CD4-positive, alpha-beta T cell treated with Interferon alpha-2 for 1 hour (primary cell): Measurements from ENCODE around the gene SLC6A6.
"Not testable (repeated sequence)": the region's sequence is repeated elsewhere in the genome, so short reads cannot be mapped to it uniquely, and the experiment has no call there.

Experiments
- DNase-seq, 2 donors: peaks; one replicate each; pipeline ENCODE4 v3.0.0-alpha.2; 2020 to 2022

Gene SLC6A6

DNA sequence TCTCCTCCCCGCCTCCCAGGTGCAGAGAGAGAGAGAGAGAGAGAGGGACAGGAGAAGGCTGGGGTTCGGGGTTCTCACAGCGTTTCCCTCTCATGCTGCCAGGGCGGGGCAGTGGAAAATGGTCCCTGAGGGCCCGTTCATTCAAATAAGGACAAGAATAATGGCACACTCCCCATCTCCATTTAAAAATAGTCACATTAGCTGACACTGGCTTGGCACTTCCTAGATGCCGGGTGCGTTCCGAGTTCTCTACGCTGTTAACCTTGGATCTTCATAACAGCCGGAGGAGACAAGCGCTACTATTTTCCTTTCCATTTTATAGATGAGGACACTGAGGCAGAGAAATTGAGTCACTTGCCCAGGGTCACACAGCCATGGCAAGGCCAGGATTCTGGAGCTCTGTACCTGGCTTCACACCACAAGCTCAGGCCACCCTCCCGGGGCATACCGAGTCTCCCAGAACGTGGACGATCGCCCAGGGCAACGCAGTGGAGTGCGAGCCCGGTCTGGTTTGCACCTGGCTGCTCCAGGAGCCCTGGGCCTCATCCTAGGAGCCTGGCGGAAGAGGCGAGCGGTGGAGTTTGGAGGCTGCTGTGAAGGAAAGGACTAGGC is 608 bp upstream of the SLC6A6 start:
- DNase-seq = no peak

DNA sequence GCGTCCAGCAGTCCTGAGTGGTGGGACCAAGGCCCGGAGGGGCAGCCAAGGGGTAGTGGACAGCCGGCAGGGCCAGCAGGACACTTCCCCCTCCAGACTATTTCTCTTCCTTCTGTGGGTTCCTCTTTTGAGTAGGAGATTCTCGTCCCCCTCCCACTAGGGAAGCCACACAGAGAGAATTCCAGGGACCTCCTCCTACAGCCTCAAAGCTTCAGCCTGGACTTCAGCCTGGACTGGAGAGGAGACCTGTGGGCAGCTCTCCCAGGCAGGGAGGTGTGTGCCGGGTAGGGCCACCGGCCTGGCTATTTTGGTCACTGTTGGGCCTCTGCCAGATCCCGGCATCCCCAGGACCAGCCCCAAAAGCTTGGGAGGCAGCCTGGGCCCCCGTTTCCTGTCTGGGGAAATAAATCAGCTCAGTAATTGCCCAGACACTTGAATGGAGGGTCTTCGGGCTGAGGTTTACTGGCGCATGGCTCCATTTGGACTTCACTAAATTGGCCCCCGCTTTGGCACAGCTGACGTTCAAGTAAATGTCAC is 1.3 kb downstream of the SLC6A6 start:
- DNase-seq = no peak

DNA sequence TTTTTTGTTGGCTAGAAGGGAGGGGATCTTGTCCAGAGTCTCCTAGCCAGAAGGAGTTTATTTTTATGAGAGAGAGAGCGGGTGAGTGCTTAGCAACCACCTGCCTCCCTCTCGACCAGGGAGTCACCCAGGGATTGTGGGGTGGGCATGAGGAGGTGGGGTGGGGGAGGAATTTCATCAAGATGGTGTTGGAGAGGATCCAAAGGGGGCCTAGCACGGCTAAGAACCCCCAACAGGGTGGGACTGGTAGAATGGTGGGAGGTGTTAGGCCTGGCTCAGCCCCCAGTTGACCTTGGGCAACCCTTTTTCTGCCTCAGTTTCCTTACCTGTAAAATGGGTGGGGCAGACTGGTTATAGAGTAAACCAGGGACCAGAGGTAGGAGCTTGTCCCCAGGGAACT is 1.8 kb downstream of the SLC6A6 start:
- DNase-seq = no peak

DNA sequence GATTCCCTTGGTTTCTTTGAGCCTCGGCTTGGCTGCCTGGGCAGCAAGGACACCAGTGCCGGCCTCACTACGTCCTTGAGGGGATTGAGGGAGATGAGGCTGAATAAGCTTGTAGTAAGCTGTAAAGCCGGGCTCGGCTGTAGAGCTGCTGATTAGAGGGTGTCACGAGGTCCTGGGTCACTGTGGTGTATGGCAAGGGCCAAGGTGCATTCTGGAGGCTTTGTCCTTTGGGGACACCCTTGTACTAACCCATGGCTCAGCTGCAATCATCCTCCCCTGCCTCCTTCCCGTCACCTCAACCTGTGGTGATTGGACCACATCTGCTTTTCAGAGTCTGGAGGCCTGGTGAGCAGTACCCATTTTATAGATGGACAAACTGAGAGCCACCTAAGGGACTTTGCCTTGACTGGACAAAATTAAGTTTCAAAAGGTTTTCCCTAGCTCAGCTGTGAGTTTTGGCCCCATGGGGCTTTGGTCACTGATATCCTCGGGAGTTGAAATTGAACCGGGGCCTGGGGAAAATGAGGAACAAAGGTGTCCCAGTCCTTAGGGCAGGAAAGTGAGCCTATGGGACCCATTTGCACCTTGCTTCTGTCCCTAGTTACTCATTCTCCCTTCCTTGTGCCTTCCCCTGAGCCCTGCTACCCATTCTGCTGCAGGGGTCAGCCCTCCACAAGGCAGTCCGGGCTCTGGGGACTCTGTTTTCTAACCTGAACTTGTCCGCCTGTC is 2.4 kb downstream of the SLC6A6 start:
- no peak for DNase-seq

DNA sequence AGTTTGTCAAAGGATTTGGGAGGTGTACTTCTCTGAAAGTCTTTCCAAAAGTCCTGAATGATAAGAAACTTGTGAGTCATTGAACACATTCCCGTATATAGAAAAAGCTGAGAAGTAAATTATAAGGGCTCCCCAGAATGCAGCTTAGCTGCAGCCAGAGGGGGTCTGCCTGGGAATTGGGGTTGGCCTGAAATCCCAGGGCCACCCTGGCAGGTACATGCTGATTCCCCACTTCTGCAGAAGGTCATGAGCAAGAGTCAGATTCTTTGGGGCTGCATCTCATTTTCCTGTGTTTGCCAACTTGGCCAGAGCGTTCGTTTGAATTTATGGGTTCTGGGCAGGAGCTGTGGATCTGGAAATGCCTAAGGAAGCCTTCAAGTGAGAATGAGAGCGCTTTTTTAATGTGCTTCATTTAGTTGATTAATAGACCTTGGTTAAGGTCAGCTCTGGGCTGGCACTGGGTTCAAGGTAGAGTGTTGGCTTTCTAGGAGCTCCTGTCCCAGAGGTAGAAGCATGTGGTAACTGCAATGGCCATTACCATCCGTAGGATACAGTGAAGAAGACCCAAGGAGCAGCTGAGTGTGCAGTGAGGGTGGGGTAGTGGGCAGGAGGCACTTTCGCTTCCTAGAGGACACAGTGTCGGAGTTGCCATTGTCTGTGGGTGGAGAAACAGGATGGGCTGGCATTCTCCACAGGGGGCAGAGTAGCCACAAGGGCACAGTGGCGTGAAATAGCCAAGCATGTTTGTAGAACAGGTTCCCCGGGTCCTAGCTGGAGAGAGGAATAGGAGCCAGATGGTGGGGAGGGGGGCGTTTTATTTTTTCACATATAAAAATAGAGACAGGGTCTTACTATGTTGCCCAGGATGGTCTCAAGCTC is 3.2 kb downstream of the SLC6A6 start:
- DNase-seq = no peak

DNA sequence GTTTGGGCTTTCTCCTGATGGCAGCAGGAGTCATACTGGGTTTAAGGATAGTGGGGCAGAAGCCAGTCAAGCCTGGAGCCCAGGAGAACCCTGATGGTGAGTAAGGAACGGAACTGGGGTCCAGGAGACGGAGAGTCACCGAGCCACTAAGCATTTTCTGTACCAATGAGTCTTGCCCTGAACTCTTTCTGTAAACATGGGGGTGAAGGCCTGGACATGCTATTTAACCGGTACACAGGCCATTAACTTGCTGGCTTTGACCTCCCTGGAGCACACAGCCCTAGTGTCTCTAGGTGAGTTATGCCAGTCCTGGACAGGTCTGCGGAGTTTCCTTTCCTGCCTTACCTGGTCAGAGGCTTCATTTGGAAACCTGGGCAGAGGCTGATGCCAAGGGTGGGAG is 3.9 kb downstream of the SLC6A6 start:
- DNase-seq = no peak

DNA sequence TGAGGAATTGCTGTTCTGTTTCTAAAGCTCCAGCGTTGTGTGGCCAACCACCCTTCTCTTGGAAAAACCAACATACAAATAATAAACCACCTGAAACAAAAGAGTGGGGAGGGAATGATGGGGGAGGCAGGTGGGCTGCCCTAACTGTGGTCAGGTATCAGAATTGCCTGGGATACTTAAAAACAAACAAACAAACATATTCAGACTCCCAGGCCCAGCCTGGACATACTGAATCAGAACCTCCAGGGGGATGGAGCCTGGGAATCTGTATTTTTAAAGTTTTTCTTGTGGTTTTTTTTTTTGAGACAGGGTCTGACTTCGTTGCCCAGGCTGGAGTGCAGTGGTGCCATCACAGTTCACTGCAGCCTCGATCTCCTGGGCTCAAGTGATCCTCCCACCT is 4.4 kb downstream of the SLC6A6 start:
- DNase-seq = no peak

DNA sequence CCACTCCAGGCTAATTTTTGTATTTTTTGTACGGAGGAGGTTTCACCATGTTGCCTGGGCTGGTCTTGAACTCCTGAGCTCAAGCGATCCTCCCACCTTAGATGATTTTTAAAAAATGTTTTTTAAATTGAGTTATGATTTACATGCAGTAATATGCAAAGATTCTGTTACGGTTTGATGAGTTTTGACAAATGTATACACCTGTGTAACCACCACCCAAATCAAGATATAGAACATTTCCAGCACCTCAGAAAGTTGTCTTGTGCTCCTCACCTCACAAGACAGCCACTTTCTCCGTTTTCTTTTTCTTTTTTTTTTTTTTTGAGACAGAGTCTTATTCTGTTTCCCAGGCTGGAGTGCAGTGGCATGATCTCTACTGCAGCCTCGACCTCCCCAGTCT is 4.8 kb downstream of the SLC6A6 start:
- DNase-seq = no peak

DNA sequence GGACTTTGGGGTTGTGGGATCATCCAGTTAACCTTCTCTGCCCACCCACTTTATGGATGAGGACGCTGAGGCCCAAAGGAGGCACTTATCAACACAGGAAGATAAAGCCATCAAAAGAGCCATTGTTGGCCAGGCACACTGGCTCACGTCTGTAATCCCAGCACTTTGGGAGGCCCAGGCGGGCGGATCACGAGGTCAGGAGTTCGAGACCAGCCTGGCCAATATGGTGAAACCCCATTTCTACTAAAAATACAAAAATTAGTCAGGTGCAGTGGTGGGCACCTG is 7.3 kb downstream of the SLC6A6 start:
- DNase-seq = not testable (repeated sequence)

DNA sequence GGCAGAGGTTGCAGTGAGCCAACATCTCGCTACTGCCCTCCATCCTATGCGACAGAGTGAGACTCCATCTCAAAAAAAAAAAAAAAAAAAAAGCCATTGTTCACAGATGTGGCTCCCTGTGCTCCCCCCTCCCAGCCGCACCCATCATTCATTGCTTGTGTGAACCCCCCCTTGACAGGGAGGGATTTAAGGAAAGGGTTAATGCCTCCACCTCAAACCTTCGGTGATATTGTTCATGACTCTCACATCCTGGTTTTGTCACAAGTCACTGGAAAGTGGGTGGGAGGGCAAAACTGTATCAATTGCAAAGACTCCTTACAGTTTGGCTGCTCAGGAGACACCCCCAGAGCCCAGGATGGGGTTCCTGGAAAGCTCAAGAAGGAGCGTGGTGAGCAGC is 7.7 kb downstream of the SLC6A6 start:
- no peak for DNase-seq

DNA sequence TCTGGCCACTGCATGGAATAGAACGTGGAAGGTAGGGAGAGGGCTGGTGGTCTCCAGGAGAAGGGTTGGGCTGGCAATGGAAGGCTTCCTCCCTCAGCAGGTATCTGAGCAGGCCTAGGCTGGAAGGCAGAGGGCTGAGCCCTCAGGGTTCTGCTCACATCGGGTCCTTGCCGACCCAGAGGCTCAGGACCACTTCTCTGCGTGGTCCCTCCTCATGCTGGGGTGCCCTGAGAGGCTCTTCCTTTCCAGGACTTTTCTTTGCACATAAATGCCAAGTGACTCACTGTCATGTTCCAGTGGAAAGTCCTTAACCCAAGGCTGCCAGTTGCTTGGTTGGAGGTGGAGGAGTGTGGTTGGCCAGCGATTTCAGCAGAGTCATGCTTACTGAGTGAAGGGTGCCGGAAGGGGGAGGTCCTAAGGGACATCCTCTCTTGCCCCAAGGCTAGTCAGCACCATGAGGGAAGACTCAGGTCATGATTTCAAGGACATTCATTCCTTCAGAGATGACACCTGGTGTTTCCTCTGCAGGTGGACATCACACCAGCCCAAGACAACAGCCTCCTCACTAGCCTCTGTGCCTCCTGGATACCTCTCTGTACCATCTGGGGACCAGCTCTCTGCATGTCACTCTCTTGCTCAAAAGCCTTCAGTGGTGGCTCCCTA is 8.2 kb downstream of the SLC6A6 start:
- DNase-seq = peak in 1 of 2 donors; percentile 74

DNA sequence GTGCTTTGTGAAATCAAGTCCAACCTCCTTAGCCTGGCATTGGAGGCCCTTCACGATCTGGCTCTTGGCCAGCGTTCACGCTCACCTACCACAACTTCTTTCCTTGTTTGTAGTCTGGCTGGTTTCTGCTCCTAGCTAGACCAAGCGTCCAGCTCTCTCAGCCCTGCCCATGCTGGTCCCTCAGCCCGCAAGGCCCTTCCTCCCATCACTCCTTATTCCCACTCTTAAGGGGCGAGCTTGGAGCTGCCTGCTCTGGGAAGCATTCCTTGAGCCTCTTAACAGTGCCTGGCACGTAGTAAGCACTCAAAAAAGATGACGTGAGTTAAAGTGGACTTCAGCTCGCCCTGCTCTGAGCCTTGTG is 8.7 kb downstream of the SLC6A6 start:
- no peak for DNase-seq

DNA sequence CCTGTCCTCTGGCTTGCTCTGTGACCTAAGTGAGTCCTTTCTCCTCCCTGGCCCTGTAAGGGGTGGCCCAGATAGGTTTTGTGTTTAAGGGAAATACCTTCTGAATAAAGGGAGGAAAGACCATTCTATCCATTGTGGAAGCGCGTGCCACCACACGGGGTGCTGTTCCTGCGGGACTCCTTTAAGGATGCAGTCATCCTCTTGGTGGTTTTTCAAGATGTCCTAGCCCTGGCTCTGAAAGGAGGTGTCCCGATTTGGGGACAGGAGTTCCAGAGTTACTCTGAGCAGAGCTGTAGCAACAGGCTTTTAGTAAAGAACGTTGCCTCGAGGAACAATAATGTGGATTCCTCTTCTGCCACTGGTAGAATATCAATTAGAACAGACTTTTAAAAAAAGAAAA is 9.6 kb downstream of the SLC6A6 start:
- DNase-seq = no peak

DNA sequence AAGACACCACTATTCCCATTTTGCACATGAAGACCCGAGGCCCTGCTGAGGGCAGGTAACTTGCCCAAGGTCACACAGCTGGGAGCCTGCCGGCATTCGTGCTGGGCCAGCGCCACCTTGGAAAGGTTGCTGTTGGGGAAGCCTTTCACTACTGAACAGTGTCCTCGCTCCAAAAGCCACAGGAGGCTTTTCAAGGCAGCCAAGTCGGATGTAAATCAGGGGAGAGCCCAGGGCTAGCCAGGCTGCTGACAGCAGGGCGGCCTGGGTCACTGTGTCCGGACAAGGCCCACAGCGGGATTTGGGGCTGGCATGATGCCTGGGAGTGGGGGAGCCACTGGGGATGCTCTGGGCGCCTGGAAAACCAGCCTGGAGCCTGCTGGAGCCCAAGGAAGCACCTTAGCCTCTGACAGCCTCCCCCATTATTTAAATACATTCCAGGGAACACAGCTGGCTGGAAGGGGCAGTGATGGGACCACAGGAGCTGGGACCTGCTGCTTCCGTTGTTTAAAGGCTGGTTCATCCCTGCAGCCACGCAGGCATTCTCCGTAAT is 10.5 kb downstream of the SLC6A6 start:
- no peak for DNase-seq

DNA sequence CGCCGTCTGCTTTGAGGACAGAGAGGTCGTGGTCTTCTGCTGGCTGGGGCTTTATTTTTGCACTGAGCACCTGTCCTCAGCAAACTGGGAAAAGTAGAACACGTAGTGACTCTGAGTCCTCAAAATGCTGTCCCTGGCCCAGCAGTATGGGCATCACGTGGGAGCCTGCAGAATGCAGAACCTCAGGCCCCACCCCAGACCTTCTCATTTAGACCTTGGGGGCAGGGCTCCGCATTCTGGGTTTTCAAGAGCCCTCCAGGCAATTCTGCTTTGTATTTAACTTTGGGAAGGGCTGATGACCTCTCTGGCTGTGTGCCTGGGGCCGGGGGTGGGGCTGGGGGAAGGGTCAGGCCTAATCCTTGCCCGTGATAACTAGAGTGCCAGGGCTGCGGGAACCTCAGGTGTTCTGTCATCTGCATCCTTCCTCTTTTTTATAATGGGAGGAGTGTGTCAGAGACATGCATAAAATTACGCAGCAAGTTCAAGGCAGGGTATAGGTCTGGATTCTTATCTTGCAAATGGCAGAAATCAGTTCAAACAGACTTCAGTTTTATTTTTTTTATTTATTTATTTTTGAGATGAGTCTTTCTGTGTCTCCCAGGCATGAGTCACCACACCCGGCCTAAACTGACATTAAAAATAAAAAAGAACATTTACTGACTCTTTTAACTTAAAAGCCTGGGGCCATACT is 11.1 kb downstream of the SLC6A6 start:
- no peak for DNase-seq

DNA sequence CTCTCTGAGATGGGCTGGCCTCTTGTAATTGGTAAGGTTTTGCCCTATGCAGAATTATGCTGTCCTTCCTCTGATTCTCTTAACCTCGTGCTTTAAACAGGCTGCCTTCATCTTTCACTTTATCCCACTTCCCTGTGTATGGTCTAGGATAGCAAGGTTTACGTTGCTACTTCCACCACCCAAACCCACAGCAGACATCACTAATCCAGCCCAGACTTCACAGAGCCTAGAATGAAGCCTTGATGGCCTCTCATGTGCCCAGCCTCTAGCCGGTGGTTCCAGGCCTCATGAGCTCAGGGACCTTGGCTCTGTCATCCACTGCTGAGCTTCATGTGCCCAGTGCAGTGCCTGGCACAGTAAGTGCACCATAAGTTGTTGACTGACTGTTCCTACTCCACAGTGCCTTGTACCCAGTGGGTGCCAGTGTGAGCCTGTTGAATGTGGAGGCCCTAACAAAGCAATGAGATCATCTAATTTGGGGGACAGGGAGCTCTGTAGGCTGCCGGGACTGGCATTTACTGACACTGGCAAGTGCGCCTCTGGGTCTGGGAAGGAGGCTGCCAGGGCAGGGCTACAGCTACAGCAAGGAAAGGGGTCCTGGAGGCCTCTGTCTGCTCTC is 12.5 kb downstream of the SLC6A6 start:
- DNase-seq = no peak

DNA sequence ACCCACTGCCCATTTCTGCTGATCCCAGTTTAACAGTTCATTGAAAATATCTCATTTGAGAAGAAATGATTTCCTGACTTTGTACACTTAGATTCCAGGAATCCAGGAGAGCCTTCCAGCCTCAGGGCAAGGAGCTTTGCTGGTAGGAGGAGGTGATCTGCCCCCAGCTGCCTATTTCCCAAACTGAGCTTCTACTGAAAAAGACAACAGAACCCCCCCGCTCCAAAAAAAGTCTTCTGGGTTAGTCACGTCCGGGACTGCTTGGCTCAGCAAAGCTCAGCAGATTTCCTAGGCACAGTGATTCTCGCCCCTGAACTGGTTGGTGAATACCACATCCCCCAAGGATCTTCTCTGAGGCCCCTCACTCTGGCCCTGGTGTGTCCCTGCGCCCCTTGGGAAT is 13.1 kb downstream of the SLC6A6 start:
- no peak for DNase-seq

DNA sequence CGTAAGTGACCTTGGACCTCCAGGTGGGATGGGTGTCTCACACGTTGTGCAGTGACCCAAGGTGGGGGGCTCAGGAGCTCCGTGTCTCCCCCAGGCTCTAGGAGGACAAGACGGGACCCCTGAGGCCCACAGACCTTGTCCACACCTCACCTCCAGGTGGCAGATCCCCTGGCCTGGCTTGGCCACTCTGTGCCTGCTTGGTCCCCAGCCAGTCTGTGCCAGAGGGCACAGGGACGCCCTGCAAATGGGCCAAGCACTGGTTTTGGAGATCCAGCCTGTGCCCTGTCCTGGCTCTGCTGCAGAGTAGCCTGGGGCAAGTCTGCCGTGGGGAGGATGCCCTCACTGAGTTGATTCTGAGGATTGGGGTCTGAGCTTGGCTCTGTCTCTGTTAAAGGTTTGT is 14.0 kb downstream of the SLC6A6 start:
- DNase-seq = no peak

DNA sequence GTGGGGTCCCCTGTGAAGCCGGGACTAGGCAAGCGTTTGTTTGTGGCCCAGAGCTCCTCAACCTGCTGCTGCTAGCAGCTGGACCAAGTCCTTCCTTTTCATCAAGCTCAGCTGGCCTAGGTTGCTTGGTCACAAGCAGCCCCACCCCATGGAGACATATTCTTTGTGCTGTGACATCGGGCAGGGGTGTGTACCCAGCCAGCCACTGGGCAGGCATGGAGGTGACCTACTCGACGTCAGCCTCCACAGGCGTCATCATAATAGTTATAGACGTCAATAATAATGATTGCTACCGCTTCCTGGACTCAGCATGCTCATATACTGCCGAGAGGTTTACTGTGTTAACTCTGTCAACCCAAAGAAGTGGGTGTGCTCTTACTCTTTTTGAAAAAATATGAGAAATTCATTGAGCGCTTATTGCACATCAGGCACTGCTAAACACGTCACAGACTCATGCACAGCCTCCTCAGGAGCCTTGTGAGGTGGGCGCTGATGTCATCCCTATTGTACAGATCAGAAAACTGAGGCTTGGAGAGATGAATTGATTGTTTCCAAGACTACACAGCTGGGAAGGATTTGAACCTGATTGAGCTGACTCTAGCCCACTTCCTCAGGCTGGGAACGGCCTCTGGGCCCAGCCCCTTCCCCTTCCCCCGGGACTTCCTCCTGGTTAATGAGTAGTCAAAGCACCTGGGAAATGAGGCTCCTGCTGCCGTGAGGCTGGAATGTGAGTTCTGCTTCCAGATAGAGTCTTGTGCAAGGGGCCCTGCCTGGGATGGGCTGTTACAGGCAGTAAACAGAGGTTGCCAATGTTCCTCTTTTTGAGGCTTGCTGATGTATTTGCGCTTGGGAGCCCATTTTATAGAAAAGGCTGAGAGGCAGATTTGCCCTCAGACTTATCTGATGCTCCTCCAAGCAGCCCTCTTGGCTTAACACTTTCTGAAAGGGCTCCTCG is 16.2 kb downstream of the SLC6A6 start:
- DNase-seq = peak in 1 of 2 donors; percentile 39

DNA sequence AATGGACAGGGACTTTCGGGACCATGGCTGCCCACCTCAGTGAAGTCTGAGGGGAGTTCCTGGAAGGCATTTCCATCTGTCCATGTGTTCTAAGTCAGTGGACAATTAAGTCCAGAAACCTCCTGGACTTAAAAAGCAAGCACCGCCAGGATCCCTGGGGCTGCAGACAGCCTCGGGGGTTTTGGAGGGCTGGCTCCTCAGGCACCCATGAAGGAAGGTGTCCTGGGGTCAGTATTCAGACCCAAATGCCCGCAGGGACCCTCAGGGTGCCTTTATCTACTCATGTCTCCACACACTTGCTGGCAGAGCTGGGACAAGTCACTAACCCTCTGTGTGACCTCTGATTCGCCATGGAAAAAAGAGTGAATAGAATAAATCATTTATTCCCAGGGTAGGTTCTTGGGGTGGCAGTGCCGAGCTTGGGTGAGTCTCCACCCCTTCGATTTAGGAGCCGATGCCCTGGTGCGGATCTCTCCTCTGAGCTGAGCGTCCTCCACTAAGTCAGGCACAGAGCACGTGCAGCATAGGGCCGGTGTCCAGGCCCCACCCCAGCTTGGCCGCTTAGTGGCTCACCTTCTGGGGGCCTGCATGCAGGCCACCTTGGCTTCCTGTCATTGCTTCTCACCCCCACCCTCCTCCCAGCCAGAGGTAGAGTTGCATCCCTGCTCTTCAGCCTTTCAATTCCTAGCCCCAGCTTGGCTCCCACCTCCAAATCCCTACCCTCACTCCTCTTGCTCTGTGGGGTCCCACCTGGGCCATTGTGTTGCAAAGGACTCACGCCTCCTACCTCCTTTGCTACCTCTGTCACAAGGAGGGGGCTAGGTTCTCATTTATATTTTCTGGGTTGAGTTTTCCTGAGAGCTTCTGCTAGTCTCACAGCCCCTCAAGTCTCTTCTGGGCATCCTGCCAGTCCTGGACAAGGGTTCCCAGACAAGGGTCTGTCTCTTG is 19.9 kb downstream of the SLC6A6 start:
- DNase-seq = no peak
